Activated CD8-positive, alpha-beta memory T cell treated with anti-CD3 and anti-CD28 coated beads, Interleukin-2, amount 50 U/mL, for 1 hour (primary cell): ENCODE measurements around the gene DCUN1D1.
"Not testable (repeated sequence)": the region's sequence is repeated elsewhere in the genome, so short reads cannot be mapped to it uniquely, and the experiment has no call there.

Experiments
- DNase-seq: peaks from one replicate; pipeline ENCODE4 v3.0.0-alpha.2; 2020; ENCODE audit errors: extremely low read depth

The DCUN1D1 gene

GRCh38 chr3:182980204-182981037, at the start of gene DCUN1D1:
TSS of gene DCUN1D1 (minus strand) at chr3:182980538. CDS start at chr3:182980489, 49 bp downstream.
- peak; percentile 61 for DNase-seq

- no peak for DNase-seq
These were observed 48.1 kb upstream of the DCUN1D1 start for GRCh38 chr3:183028416-183028815.

- DNase-seq: no peak
These were observed 46.9 kb upstream of the DCUN1D1 start for GRCh38 chr3:183027276-183027675.

GRCh38 chr3:183022936-183023516, 42.7 kb upstream of the DCUN1D1 start:
- no peak for DNase-seq

- DNase-seq: no peak
These were observed 38.3 kb upstream of the DCUN1D1 start for GRCh38 chr3:183018421-183019192.

GRCh38 chr3:183015185-183015584, 34.8 kb upstream of the DCUN1D1 start:
- DNase-seq: no peak

- DNase-seq: no peak
These were observed 33.5 kb upstream of the DCUN1D1 start for GRCh38 chr3:183013856-183014255.

- no peak for DNase-seq
These were observed 32.7 kb upstream of the DCUN1D1 start for GRCh38 chr3:183013074-183013473.

- no peak for DNase-seq
These were observed 28.5 kb upstream of the DCUN1D1 start for GRCh38 chr3:183008800-183009199.

- DNase-seq: no peak
These were observed 28.0 kb upstream of the DCUN1D1 start for GRCh38 chr3:183008303-183008702.

- no peak for DNase-seq
These were observed 26.2 kb upstream of the DCUN1D1 start for GRCh38 chr3:183006396-183007002.

- no peak for DNase-seq
These were observed 19.4 kb upstream of the DCUN1D1 start for GRCh38 chr3:182999767-183000166.

GRCh38 chr3:182993486-182994201, 13.3 kb upstream of the DCUN1D1 start:
- DNase-seq: not testable (repeated sequence)

- DNase-seq: no peak
These were observed 9.2 kb upstream of the DCUN1D1 start for GRCh38 chr3:182989566-182989965.

GRCh38 chr3:182986021-182986420, 5.7 kb upstream of the DCUN1D1 start:
- DNase-seq: no peak

GRCh38 chr3:182983876-182984275, 3.5 kb upstream of the DCUN1D1 start:
- DNase-seq: no peak

- no peak for DNase-seq
These were observed 671 bp upstream of the DCUN1D1 start for GRCh38 chr3:182981038-182981380.

- no peak for DNase-seq
These were observed 605 bp downstream of the DCUN1D1 start for GRCh38 chr3:182979674-182980191.

GRCh38 chr3:182979103-182979673, 1.1 kb downstream of the DCUN1D1 start:
- DNase-seq: no peak

- DNase-seq: no peak
These were observed 2.0 kb downstream of the DCUN1D1 start for GRCh38 chr3:182978387-182978786.

GRCh38 chr3:182973047-182973446, 7.3 kb downstream of the DCUN1D1 start:
- no peak for DNase-seq
